ENCODE results near the gene SERINC3. TPM values are rescaled to one million over a fixed set of nuclear protein-coding genes. Genes with fewer than 3 reads are reported as not detected.

SERINC3 gene
- total RNA-seq, 1 experiment from 2014 or later = 41.3 TPM

DNA sequence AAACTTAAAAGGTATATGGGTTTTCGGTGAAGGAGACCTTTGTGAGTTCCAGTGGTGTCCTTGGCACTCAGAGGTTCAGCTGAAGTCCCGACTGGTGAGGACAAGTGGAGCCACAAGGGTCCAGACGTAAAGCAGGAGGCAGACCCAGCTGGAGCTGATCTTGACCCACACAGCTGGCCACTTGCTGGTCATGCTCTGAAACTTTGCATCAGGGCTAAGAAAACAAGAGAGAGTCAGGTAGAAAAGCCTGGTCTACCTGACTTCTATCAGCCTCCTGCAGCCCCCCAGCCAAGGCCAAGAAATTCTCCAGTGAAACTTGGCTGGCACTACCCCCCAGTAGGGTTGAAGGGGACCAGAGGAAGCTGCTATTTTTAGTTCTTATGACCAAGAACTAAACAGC lies 21.6 kb downstream of the SERINC3 start (continued):
- TF ChIP-seq, protein P1, sequence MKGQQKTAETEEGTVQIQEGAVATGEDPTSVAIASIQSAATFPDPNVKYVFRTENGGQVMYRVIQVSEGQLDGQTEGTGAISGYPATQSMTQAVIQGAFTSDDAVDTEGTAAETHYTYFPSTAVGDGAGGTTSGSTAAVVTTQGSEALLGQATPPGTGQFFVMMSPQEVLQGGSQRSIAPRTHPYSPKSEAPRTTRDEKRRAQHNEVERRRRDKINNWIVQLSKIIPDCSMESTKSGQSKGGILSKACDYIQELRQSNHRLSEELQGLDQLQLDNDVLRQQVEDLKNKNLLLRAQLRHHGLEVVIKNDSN (CRISPR knock-in tag; IDR thresholded peaks at IDR 0.05) = no peak
- TF ChIP-seq, protein P2, sequence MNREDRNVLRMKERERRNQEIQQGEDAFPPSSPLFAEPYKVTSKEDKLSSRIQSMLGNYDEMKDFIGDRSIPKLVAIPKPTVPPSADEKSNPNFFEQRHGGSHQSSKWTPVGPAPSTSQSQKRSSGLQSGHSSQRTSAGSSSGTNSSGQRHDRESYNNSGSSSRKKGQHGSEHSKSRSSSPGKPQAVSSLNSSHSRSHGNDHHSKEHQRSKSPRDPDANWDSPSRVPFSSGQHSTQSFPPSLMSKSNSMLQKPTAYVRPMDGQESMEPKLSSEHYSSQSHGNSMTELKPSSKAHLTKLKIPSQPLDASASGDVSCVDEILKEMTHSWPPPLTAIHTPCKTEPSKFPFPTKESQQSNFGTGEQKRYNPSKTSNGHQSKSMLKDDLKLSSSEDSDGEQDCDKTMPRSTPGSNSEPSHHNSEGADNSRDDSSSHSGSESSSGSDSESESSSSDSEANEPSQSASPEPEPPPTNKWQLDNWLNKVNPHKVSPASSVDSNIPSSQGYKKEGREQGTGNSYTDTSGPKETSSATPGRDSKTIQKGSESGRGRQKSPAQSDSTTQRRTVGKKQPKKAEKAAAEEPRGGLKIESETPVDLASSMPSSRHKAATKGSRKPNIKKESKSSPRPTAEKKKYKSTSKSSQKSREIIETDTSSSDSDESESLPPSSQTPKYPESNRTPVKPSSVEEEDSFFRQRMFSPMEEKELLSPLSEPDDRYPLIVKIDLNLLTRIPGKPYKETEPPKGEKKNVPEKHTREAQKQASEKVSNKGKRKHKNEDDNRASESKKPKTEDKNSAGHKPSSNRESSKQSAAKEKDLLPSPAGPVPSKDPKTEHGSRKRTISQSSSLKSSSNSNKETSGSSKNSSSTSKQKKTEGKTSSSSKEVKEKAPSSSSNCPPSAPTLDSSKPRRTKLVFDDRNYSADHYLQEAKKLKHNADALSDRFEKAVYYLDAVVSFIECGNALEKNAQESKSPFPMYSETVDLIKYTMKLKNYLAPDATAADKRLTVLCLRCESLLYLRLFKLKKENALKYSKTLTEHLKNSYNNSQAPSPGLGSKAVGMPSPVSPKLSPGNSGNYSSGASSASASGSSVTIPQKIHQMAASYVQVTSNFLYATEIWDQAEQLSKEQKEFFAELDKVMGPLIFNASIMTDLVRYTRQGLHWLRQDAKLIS (CRISPR knock-in tag; IDR thresholded peaks at IDR 0.05; ENCODE audit: borderline replicate concordance) = no peak
- no peak for TF ChIP-seq ZNF281 (CRISPR knock-in tag; IDR thresholded peaks at IDR 0.05)
- no peak for TF ChIP-seq SMAD4 (CRISPR knock-in tag; IDR thresholded peaks at IDR 0.05)
- TF ChIP-seq E2F1 (CRISPR knock-in tag; IDR thresholded peaks at IDR 0.05) = no peak
- no peak for TF ChIP-seq NR1H2 (CRISPR knock-in tag; IDR thresholded peaks at IDR 0.05)
- TF ChIP-seq, protein P3, sequence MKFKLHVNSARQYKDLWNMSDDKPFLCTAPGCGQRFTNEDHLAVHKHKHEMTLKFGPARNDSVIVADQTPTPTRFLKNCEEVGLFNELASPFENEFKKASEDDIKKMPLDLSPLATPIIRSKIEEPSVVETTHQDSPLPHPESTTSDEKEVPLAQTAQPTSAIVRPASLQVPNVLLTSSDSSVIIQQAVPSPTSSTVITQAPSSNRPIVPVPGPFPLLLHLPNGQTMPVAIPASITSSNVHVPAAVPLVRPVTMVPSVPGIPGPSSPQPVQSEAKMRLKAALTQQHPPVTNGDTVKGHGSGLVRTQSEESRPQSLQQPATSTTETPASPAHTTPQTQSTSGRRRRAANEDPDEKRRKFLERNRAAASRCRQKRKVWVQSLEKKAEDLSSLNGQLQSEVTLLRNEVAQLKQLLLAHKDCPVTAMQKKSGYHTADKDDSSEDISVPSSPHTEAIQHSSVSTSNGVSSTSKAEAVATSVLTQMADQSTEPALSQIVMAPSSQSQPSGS (CRISPR knock-in tag; IDR thresholded peaks at IDR 0.05; ENCODE audit: borderline replicate concordance, low read depth) = no peak
- TF ChIP-seq, protein P4, sequence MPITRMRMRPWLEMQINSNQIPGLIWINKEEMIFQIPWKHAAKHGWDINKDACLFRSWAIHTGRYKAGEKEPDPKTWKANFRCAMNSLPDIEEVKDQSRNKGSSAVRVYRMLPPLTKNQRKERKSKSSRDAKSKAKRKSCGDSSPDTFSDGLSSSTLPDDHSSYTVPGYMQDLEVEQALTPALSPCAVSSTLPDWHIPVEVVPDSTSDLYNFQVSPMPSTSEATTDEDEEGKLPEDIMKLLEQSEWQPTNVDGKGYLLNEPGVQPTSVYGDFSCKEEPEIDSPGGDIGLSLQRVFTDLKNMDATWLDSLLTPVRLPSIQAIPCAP (CRISPR knock-in tag; IDR thresholded peaks at IDR 0.05) = no peak
- TF ChIP-seq SOX15 (CRISPR knock-in tag; IDR thresholded peaks at IDR 0.05) = no peak

DNA sequence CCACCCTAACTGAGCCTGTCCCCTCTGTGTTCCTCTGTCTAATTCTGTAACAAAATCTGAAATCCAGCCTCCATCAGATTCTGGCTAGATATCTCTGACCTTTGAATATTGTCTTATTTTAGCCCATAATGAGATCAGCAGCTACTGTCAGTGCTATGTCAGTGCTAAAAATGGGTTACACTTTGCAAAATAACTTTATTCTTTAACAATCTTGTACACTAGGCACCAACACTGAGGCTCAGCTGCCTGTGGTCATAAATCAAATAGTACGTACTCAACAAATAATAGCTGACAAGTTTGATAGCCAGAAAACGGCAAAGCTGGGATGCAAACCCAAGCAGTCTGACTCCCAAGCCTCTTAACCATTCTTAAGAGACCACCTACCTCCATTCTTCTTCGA lies 24.1 kb downstream of the SERINC3 start:
- ChIA-PET CTCF (no interaction called here), POLR2A (no interaction called here)
- no peak overlapping the region for H3K27ac Mint-ChIP-seq
- H3K4me1 Mint-ChIP-seq = no peaks in the 10 kb centered on the region
- ATAC-seq = no peak
- DNase-seq (ENCODE audit: low spot score) = no peak
- H3K27me3 Mint-ChIP-seq (ENCODE audit: low read depth) = no peaks in the 10 kb centered on the region
- no peaks in the 10 kb centered on the region for H3K9me3 Mint-ChIP-seq
- H3K4me3 Mint-ChIP-seq = no peak overlapping the region
- peaks cover 48% of the 10 kb centered on the region for H3K36me3 Mint-ChIP-seq
- TF ChIP-seq ZNF423 (CRISPR knock-in tag; IDR thresholded peaks at IDR 0.05) (no peak), MAX (CRISPR knock-in tag; IDR thresholded peaks at IDR 0.05) (no peak), ZNF263 (CRISPR knock-in tag; IDR thresholded peaks at IDR 0.05; ENCODE audit: low read depth) (no peak), TCF7 (CRISPR knock-in tag; IDR thresholded peaks at IDR 0.05; ENCODE audit: low read depth) (no peak), NFATC4 (CRISPR knock-in tag; IDR thresholded peaks at IDR 0.05) (no peak), MXD4 (CRISPR knock-in tag; IDR thresholded peaks at IDR 0.05; ENCODE audit: borderline replicate concordance) (no peak)
- TF ChIP-seq, protein P5, sequence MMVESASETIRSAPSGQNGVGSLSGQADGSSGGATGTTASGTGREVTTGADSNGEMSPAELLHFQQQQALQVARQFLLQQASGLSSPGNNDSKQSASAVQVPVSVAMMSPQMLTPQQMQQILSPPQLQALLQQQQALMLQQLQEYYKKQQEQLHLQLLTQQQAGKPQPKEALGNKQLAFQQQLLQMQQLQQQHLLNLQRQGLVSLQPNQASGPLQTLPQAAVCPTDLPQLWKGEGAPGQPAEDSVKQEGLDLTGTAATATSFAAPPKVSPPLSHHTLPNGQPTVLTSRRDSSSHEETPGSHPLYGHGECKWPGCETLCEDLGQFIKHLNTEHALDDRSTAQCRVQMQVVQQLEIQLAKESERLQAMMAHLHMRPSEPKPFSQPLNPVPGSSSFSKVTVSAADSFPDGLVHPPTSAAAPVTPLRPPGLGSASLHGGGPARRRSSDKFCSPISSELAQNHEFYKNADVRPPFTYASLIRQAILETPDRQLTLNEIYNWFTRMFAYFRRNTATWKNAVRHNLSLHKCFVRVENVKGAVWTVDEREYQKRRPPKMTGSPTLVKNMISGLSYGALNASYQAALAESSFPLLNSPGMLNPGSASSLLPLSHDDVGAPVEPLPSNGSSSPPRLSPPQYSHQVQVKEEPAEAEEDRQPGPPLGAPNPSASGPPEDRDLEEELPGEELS (CRISPR knock-in tag; IDR thresholded peaks at IDR 0.05) = no peak
- TF ChIP-seq, protein P6, sequence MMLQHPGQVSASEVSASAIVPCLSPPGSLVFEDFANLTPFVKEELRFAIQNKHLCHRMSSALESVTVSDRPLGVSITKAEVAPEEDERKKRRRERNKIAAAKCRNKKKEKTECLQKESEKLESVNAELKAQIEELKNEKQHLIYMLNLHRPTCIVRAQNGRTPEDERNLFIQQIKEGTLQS (CRISPR knock-in tag; conservative IDR thresholded peaks at IDR 0.05) = no peak
- TF ChIP-seq, protein P7, sequence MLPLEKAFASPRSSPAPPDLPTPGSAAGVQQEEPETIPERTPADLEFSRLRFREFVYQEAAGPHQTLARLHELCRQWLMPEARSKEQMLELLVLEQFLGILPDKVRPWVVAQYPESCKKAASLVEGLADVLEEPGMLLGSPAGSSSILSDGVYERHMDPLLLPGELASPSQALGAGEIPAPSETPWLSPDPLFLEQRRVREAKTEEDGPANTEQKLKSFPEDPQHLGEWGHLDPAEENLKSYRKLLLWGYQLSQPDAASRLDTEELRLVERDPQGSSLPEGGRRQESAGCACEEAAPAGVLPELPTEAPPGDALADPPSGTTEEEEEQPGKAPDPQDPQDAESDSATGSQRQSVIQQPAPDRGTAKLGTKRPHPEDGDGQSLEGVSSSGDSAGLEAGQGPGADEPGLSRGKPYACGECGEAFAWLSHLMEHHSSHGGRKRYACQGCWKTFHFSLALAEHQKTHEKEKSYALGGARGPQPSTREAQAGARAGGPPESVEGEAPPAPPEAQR (CRISPR knock-in tag; IDR thresholded peaks at IDR 0.05) = no peak

Measured in WTC11 (cell line).